ENCODE measurements around the gene RNLS. TPM values are rescaled to one million over a fixed set of nuclear protein-coding genes. Genes with fewer than 3 reads are reported as not detected.
"Not testable (repeated sequence)": the region's sequence is repeated elsewhere in the genome, so short reads cannot be mapped to it uniquely, and the experiment has no call there.

Gene RNLS
- polyA plus RNA-seq, 12 donors, result 2.1 to 10.7 (median 2.5) TPM; not detected in 1

DNA sequence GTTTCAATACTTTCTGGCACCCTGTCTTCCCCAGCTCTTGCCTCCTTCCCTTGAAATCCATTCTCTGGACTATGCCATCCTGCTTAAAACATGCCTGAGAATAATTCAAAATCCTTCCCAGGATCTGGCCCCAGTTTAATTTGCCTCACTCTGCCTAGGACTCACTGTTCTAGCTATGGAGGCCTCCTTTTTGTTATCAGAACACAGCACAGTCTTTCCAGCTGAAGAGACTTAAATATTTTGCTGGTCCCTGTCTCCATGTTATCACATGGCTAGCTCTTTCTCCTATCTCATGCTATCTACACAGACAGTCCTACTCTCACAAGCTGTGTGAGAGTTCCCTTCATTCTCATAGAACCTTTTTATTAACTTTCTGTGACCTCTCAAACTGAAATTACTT is 194.8 kb downstream of the RNLS start:
- no peak for DNase-seq

DNA sequence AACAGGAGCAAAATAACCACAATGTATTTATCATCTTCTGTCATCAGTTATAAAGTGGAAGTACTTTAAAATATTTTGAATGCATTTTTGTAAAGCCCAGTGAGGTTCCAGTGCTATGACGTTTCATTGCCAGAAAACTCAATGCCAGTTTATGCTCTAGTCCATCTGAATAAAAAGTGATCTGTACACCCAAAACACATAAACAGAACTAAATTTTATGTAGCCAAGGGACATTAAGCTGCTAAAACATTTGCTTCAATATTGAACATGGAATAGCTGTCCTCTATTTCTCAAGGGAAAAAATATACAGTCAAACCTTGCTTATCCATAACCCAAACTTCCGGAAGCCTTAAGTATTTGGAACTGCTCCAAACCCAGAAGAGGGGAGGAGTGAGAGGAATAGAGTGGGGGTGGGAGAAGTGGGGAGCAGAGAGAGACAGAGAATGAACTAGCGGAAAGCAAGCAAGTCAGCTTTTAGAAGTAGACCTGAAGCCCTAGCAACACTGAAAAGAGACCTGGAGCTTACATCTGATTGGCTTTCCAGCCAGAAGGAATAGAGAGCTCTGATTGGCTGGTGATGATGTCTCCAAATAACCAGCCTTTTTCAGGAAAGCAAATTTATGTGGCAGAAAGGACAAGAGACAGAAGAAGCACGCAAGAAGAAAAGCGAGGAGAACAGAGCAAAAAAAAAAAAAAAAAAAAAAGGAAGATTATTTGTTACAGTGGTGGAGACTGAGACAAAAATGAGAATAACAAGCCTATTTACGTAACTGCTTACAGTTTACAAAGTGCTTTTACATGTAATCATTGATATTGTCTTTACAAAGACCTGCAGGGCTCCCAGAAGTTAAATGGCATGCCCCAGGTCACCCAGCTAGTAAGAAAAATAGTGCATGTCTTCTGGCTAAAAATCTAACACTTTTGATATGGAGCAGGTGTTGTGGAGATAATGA is 196.0 kb downstream of the RNLS start:
- peak; percentile 63 for DNase-seq

- DNase-seq, result no peak
These were observed 196.8 kb downstream of the RNLS start for GRCh38 chr10:88386204-88386788.

DNA sequence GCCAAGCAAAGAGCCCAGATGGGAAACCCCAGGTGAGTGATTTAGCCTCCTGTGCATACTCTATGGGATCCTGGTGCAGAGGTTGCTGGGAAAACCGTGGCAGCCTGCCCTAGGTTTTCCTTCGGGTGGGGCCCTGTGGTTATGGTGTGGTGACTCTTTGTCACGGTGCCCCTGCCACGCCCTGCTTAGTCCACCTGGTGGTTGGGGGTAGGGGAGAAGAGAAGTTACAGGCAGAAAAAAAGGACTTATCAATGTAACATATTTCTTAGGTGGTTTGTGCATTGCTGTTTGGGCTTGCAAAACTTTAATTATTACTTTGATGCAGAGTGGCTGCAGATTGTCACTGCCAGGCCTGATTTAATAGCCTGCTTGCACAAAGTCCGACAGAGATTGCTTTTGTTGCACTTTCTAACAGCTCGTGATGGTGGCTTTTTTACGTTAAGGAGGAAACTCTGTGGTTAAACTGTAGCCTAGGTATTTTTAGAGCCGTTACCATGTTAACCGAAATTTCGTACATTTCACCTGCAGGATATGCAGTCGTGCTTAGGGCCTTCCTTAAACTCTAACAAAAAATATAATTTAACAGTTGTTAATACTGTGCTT is 197.4 kb downstream of the RNLS start:
- no peak for DNase-seq

DNA sequence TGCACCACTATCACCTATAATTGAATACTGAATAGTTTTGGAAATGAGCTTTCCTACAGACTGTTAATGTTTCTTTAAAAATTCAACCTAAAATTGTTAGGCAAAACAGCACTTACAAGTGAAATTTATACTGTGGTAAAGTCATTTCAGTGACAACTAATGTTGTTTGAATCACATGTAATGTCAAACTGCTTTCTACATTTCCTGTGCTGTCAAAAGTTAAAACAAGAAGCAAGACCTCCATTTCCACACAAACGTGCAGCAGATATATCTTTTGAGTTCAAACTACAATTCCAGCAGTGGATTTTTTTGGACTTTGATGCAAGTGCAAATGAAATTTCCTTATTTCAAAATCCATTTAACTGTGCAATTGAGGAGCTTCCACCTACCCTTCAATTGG is 199.8 kb downstream of the RNLS start:
- DNase-seq, result no peak

- no peak for DNase-seq
These were observed 200.4 kb downstream of the RNLS start for GRCh38 chr10:88382699-88383098.

- DNase-seq, result no peak
These were observed 203.5 kb downstream of the RNLS start for GRCh38 chr10:88379575-88379974.

- DNase-seq, result no peak
These were observed 205.6 kb downstream of the RNLS start for GRCh38 chr10:88377510-88377909.

GRCh38 chr10:88374392-88375175 is 208.5 kb downstream of the RNLS start:
- no peak for DNase-seq

- no peak for DNase-seq
These were observed 210.1 kb downstream of the RNLS start for GRCh38 chr10:88372881-88373592.

DNA sequence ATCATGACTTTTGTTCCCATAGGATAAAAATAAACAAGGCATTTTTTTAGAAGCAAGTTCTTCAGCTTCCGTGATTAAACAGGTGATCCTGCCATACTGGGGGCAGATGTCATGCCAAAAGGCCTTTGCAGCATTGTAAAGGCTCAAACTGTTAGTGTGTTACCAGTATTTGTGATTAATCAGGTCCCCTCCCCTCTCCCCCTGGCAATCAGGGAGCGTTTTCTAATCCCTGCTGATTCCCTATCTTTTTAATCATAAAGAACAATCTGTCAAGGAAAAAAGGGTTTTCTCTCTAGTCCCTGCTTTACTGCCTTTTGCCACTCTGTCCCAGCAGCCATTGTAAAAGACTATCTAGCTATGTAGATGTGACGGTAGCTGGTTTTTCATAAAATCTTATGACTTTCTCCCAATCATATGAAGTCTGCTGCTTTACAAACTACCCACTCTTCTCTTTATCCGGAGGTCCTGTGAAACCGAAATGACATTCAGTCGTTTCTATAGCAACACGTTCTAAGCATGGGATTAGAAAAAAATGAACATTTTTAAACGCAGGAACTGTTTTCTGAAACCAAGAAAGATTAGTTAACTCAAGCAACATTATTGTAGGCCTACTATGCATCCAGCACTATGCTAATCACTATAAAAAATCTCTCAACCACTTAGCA is 210.9 kb downstream of the RNLS start:
- DNase-seq, result no peak

DNA sequence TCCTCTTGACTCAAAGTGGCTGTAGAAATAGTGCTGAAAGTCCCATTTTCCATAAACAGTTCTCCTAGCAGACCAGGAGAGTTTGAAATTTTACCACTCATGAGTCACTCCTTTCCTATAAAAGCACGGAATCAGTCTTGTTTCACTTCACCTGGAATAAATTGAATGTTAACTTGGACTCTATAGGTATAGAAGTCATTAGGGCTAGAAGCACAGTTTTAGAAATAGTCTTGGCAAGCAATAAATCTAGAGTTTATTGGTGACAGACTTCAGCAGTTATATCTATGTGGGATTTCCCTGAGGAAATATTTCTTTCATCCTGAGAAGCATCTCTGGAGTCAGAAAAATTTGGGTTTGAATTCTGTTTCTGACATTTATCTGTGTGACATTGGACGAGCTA is 212.4 kb downstream of the RNLS start:
- no peak for DNase-seq

DNA sequence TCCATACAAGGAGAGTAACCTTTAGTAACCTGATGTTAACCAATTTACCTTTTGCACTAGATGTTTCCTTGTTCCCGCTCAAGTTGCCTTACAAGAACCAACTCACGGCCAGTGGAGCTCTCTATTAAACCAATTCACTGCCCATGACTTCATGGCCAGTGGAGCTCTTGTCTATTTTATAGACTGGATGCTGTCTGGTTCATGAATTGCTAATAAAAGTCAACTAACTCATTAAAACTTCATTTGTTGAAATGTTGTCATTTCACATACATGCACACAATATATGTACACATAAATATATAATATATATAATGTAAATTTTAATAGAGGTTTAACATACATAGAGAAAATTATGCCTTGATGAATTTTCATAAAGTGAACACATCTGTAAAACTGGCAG is 216.3 kb downstream of the RNLS start:
- DNase-seq, result no peak

GRCh38 chr10:88361995-88362807 is 220.9 kb downstream of the RNLS start:
- no peak for DNase-seq

DNA sequence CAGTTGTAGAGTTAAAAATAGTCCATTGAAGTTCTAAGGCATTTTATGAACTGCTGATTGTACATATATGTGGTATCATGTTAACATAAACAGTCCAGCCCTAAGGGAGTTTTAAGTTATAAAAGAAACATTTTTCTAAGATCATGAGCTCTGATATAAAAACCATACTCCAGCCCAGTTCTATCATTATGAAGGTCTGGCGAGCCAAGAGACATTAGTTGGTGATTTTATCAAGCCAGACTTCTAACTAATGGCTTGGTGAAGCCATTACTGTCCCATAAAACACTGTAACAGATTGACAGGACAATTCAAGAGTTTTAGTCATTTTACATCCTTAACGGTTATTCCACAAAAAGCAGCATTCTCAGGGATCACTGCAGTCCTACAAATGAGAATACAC is 221.6 kb downstream of the RNLS start:
- DNase-seq, result no peak

DNA sequence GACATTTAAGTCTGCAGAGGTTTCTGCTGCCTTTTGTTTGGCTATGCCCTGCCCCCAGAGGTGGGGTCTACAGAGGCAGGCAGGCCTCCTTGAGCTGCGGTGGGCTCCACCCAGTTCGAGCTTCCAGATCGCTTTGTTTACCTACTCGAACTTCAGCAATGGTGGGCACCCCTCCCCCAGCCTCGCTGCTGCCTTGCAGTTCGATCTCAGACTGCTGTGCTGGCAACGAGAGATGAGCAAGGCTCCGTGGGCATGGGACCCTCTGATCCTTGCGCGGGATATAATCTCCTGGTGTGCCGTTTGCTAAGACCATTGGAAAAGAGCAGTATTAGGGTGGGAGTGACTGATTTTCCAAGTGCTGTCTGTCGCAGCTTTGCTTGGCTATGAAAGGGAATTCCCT is 227.4 kb downstream of the RNLS start:
- DNase-seq, result not testable (repeated sequence)

GRCh38 chr10:88347597-88348304 is 235.4 kb downstream of the RNLS start:
- DNase-seq, result no peak

- DNase-seq, result no peak
These were observed 236.1 kb downstream of the RNLS start for GRCh38 chr10:88347022-88347421.

Data from muscle of arm (tissue), 12 donors.